Keratinocyte (primary cell): ENCODE measurements around the gene NLGN4X. TPM values are rescaled to one million over a fixed set of nuclear protein-coding genes. Genes with fewer than 3 reads are reported as not detected.

Experiments
- DNase-seq: peaks from one replicate; pipeline ENCODE4 v3.0.0-alpha.2; 2011; ENCODE audit warnings: low read depth, missing footprints, low spot score
- FAIRE-seq: peaks from 2 replicates; lab custom pipeline; 2011; peaks lifted over from hg19 to GRCh38; lab: Jason Lieb, UNC
- H2AFZ ChIP-seq: 2 replicates; pipeline ENCODE4 v1.6.0; 2012; ENCODE audit warnings: low read length, control low read depth, inconsistent platforms; ENCODE audit not compliant: control insufficient read depth
- H3K27ac ChIP-seq: 2 replicates; pipeline ENCODE4 v1.5.1; 2011; ENCODE audit warnings: low read length; ENCODE audit not compliant: control insufficient read depth, insufficient read depth
- H3K27me3 ChIP-seq: 3 replicates; pipeline ENCODE4 v1.6.0; 2011; ENCODE audit warnings: low read length; ENCODE audit not compliant: control insufficient read depth, insufficient read depth; ENCODE audit errors: extremely low read depth
- H3K36me3 ChIP-seq, 2 experiments: 2 replicates in 1 of 2; 3 replicates in 1 of 2; pipeline ENCODE4 v1.5.1; 2011; ENCODE audit warnings: low read length in 2 of 2, mild to moderate bottlenecking in 1 of 2; ENCODE audit not compliant: control insufficient read depth in 2 of 2, insufficient read depth in 2 of 2; ENCODE audit errors: extremely low read depth in 1 of 2
- H3K4me1 ChIP-seq: 3 replicates; pipeline ENCODE4 v1.5.1; 2011; ENCODE audit warnings: low read length; ENCODE audit not compliant: control insufficient read depth, insufficient read depth; ENCODE audit errors: extremely low read depth
- H3K4me2 ChIP-seq: 3 replicates; pipeline ENCODE4 v1.6.0; 2011; ENCODE audit warnings: low read depth, low read length; ENCODE audit not compliant: control insufficient read depth, insufficient read depth; ENCODE audit errors: extremely low read depth
- H3K4me3 ChIP-seq, 3 experiments: fragments of 200-600 bp in 1 of 3; sonication (generic) in 1 of 3; 2 replicates in 2 of 3; 3 replicates in 1 of 3; pipeline ENCODE4 v1.5.1; 2011 to 2016; ENCODE audit warnings: low read length in 3 of 3, mild to moderate bottlenecking in 3 of 3, control low read depth in 2 of 3, inconsistent platforms in 1 of 3, low read depth in 1 of 3, mixed read lengths in 1 of 3, mixed run types in 1 of 3, moderate library complexity in 1 of 3; ENCODE audit not compliant: control insufficient read depth in 2 of 3, insufficient read depth in 2 of 3; ENCODE audit errors: extremely low read depth in 1 of 3
- H3K79me2 ChIP-seq: 2 replicates; pipeline ENCODE4 v1.6.0; 2012; ENCODE audit warnings: low read length; ENCODE audit not compliant: control insufficient read depth, insufficient read depth
- H3K9ac ChIP-seq: 3 replicates; pipeline ENCODE4 v1.6.0; 2011; ENCODE audit warnings: low read length; ENCODE audit not compliant: control insufficient read depth, insufficient read depth; ENCODE audit errors: extremely low read depth
- H3K9me1 ChIP-seq: 3 replicates; pipeline ENCODE4 v1.6.0; 2011; ENCODE audit warnings: low read length; ENCODE audit not compliant: control insufficient read depth, insufficient read depth; ENCODE audit errors: extremely low read depth
- H3K9me3 ChIP-seq: 2 replicates; pipeline ENCODE4 v1.5.1; 2012; ENCODE audit warnings: low read depth, low read length; ENCODE audit not compliant: control insufficient read depth
- H4K20me1 ChIP-seq: 3 replicates; pipeline ENCODE4 v1.6.0; 2011; ENCODE audit warnings: low read length; ENCODE audit not compliant: control insufficient read depth, insufficient read depth; ENCODE audit errors: extremely low read depth
- EZH2 ChIP-seq: IDR thresholded peaks from one replicate; pipeline ENCODE4 v1.6.1; 2012; ENCODE audit warnings: inconsistent platforms, mild to moderate bottlenecking, low read length, moderate library complexity
- dilution Hi-C: fragments of 300-500 bp; cut with MboI; formaldehyde crosslinking; loops from one replicate; pipeline ENCODE4 v1.7.0; 2020; ENCODE audit warnings: low sequenced_read_pairs; ENCODE audit not compliant: extremely low pct_ligation_motif_present
- polyA plus RNA-seq, 5 experiments: library from polyadenylated mRNA; depleted of rRNA in 3 of 5; stranded (reverse) in 3 of 5; stranded (forward) in 1 of 5; unstranded in 1 of 5; fragments of >200 nt; gene quantifications; 1 replicate in 1 of 5; 2 replicates in 3 of 5; 3 replicates in 1 of 5; pipeline versions ENCODE4 v1.2.1 to v1.2.3, GENCODE V29; 2011 to 2012; ENCODE audit warnings: missing spikeins in 2 of 5, low read depth in 1 of 5, low replicate concordance in 1 of 5
- TF ChIP-seq, protein P1 (sequence below), 3 experiments: IDR thresholded peaks in 1 of 3; conservative IDR thresholded peaks in 1 of 3; optimal IDR thresholded peaks in 1 of 3; 2 replicates in 2 of 3; 3 replicates in 1 of 3; pipeline versions ENCODE3 to v1.5.1; 2011; ENCODE audit warnings: low read length in 3 of 3, mild to moderate bottlenecking in 3 of 3, moderate library complexity in 2 of 3, control low read depth in 1 of 3, inconsistent platforms in 1 of 3; ENCODE audit not compliant: insufficient read depth in 2 of 3; ENCODE audit errors: extremely low read depth in 1 of 3

NLGN4X gene
- polyA plus RNA-seq, 1 donor (not counting 4 experiments of a cell fraction or from before 2014, with no cell fraction given), result 2.0 TPM

DNA sequence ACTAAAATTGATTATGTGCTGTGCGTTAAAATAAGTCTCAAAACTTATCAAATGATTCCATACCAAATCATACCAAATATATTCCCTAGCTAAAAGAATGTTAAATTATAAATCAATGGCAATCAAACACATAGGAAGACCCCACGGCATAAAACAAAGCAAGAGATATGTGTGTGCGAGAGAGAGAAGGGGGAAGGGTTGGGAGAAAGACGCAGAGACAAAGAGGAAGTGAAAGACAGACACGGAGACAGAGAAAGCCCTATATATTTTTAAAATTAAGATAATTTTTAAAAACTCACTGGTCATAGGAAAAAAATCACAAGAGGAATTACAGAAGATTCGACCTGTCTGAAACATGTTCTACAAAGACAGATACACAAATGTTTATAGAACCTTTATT is 371.4 kb downstream of the NLGN4X start:
- FAIRE-seq (no peak), DNase-seq (no peak)
- Histone ChIP-seq H3K27ac (no peak overlapping the region), H3K79me2 (no peaks in the 10 kb centered on the region), H3K27me3 (no peaks in the 10 kb centered on the region), H2AFZ (no peak overlapping the region), H3K4me1 (no peaks in the 10 kb centered on the region), H3K4me2 (no peak overlapping the region), H3K9ac (no peak overlapping the region), H4K20me1 (no peaks in the 10 kb centered on the region), H3K36me3 (no peaks in the 10 kb centered on the region), H3K4me3 (no peak overlapping the region), H3K9me3 (no peaks in the 10 kb centered on the region), H3K9me1 (no peaks in the 10 kb centered on the region)
- TF ChIP-seq, protein P1, sequence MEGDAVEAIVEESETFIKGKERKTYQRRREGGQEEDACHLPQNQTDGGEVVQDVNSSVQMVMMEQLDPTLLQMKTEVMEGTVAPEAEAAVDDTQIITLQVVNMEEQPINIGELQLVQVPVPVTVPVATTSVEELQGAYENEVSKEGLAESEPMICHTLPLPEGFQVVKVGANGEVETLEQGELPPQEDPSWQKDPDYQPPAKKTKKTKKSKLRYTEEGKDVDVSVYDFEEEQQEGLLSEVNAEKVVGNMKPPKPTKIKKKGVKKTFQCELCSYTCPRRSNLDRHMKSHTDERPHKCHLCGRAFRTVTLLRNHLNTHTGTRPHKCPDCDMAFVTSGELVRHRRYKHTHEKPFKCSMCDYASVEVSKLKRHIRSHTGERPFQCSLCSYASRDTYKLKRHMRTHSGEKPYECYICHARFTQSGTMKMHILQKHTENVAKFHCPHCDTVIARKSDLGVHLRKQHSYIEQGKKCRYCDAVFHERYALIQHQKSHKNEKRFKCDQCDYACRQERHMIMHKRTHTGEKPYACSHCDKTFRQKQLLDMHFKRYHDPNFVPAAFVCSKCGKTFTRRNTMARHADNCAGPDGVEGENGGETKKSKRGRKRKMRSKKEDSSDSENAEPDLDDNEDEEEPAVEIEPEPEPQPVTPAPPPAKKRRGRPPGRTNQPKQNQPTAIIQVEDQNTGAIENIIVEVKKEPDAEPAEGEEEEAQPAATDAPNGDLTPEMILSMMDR (optimal IDR thresholded peaks at IDR 0.05 in 1 of 3, IDR thresholded peaks at IDR 0.05 in 1 of 3, conservative IDR thresholded peaks at IDR 0.05 in 1 of 3; ENCODE audit: extremely low read depth in 1 of 3, insufficient read depth in 2 of 3, low read length in 3 of 3), result no peak
- dilution Hi-C loops, result no loop called here

DNA sequence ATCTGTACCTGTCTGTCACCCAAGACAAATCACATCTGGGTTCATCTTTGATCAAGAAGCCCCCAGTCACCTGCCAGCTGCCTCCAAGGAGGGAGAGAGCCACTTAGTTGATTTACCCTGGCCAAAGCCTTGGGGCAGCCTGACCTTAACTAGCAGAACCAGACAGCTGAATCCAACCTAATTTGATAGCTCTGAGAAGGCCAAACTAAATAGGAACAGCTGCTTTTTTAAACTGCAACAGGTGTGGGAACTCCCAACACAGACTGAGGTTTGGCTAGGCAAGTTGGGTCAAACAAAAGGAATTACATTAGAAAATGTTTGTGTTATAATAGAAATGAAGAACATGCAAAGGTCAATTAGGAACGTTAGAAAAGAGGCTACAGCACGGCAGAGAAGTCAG is 375.7 kb downstream of the NLGN4X start:
- TF ChIP-seq, protein P1 (optimal IDR thresholded peaks at IDR 0.05 in 1 of 3, IDR thresholded peaks at IDR 0.05 in 1 of 3, conservative IDR thresholded peaks at IDR 0.05 in 1 of 3; ENCODE audit: extremely low read depth in 1 of 3, insufficient read depth in 2 of 3, low read length in 3 of 3), result no peak
- no peak for TF ChIP-seq EZH2
- DNase-seq (no peak), FAIRE-seq (no peak)
- Histone ChIP-seq H3K4me1 (no peaks in the 10 kb centered on the region), H3K36me3 (no peaks in the 10 kb centered on the region), H3K4me2 (no peak overlapping the region), H2AFZ (no peak overlapping the region), H4K20me1 (no peaks in the 10 kb centered on the region), H3K4me3 (no peak overlapping the region), H3K9ac (no peak overlapping the region), H3K27ac (no peak overlapping the region), H3K27me3 (no peaks in the 10 kb centered on the region), H3K9me3 (no peaks in the 10 kb centered on the region), H3K79me2 (no peaks in the 10 kb centered on the region), H3K9me1 (no peaks in the 10 kb centered on the region)
- dilution Hi-C loops, result no loop called here
